Liver (tissue), 9 donors: Measurements from ENCODE around the gene TNS3. TPM values are rescaled to one million over a fixed set of nuclear protein-coding genes. Genes with fewer than 3 reads are reported as not detected.

Experiments used
- DNase-seq: peaks from one replicate; pipeline ENCODE4 v3.0.0-alpha.2; 2017; ENCODE audit warnings: low spot score
- H3K27ac ChIP-seq, 2 donors: one replicate each; pipeline ENCODE4 v1.7.0; 2013; ENCODE audit warnings: inconsistent platforms in 2 of 2, low read length in 2 of 2, control low read depth in 1 of 2, low read depth in 1 of 2, mild to moderate bottlenecking in 1 of 2
- H3K27me3 ChIP-seq, 4 donors: one replicate each; pipeline versions ENCODE4 v1.6.1 to v1.7.0; 2013; ENCODE audit warnings: low read length in 3 of 4, inconsistent platforms in 1 of 4, mild to moderate bottlenecking in 1 of 4, moderate library complexity in 1 of 4; ENCODE audit not compliant: control insufficient read depth in 4 of 4, insufficient read depth in 4 of 4
- H3K36me3 ChIP-seq, 4 donors: one replicate each; pipeline versions ENCODE4 v1.6.1 to v1.7.0; 2013; ENCODE audit warnings: low read length in 3 of 4, mild to moderate bottlenecking in 3 of 4, low read depth in 1 of 4, moderate library complexity in 1 of 4; ENCODE audit not compliant: control insufficient read depth in 4 of 4, insufficient read depth in 3 of 4
- H3K4me1 ChIP-seq, 4 donors: one replicate each; pipeline versions ENCODE4 v1.6.1 to v1.7.0; 2013; ENCODE audit warnings: low read length in 3 of 4, mild to moderate bottlenecking in 3 of 4, moderate library complexity in 1 of 4; ENCODE audit not compliant: control insufficient read depth in 4 of 4, insufficient read depth in 4 of 4
- H3K4me3 ChIP-seq, 3 donors: one replicate each; pipeline versions ENCODE4 v1.6.1 to v1.7.0; 2013; ENCODE audit warnings: low read length in 3 of 3, control low read depth in 1 of 3, low read depth in 1 of 3, mild to moderate bottlenecking in 1 of 3
- H3K9ac ChIP-seq, 2 donors: one replicate each; pipeline ENCODE4 v1.7.0; 2013; ENCODE audit warnings: low read length in 2 of 2, mild to moderate bottlenecking in 2 of 2, moderate library complexity in 2 of 2, control low read depth in 1 of 2, low read depth in 1 of 2
- H3K9me3 ChIP-seq, 4 donors: one replicate each; pipeline versions ENCODE4 v1.6.1 to v1.7.0; 2013; ENCODE audit warnings: low read length in 3 of 4; ENCODE audit not compliant: control insufficient read depth in 4 of 4
- EGR1 ChIP-seq, 2 donors: IDR thresholded peaks; 2 replicates each; pipeline ENCODE4 v1.6.1; 2016 to 2018; ENCODE audit warnings: antibody characterized with exemption in 2 of 2, low read depth in 2 of 2
- FOXA2 ChIP-seq: IDR thresholded peaks from 2 replicates; pipeline ENCODE4 v1.6.1; 2016; ENCODE audit warnings: antibody characterized with exemption
- GABPA ChIP-seq, 2 donors: IDR thresholded peaks in 1 of 2; conservative IDR thresholded peaks in 1 of 2; 2 replicates each; pipeline ENCODE4 v1.6.1; 2016; ENCODE audit warnings: antibody characterized with exemption in 2 of 2, mild to moderate bottlenecking in 1 of 2, moderate library complexity in 1 of 2
- HNF4A ChIP-seq, 2 donors: conservative IDR thresholded peaks; 2 replicates each; pipeline ENCODE4 v1.6.1; 2016; ENCODE audit warnings: antibody characterized with exemption in 2 of 2, mild to moderate bottlenecking in 2 of 2
- HNF4G ChIP-seq: IDR thresholded peaks from 2 replicates; pipeline ENCODE4 v1.6.1; 2016; ENCODE audit warnings: antibody characterized with exemption
- JUND ChIP-seq, 2 donors: IDR thresholded peaks; 2 replicates each; pipeline ENCODE4 v1.6.1; 2016; ENCODE audit warnings: antibody characterized with exemption in 2 of 2
- RAD21 ChIP-seq, 2 donors: IDR thresholded peaks; 2 replicates each; pipeline ENCODE4 v1.6.1; 2016; ENCODE audit warnings: antibody characterized with exemption in 2 of 2, mild to moderate bottlenecking in 2 of 2
- SP1 ChIP-seq: IDR thresholded peaks from 2 replicates; pipeline ENCODE4 v1.6.1; 2018; ENCODE audit warnings: antibody characterized with exemption, mild to moderate bottlenecking
- TAF1 ChIP-seq: conservative IDR thresholded peaks from 2 replicates; pipeline ENCODE4 v1.6.1; 2016; ENCODE audit warnings: antibody characterized with exemption, mild to moderate bottlenecking
- YY1 ChIP-seq: IDR thresholded peaks from 2 replicates; pipeline ENCODE4 v1.6.1; 2016; ENCODE audit warnings: antibody characterized with exemption, mild to moderate bottlenecking
- WGBS: extraction: QIAGEN DNeasy Blood & Tissue Kit; methylation state at CpG from one replicate; pipeline ENCODE4 v1.1.7; 2013; 5-methylcytosine and 5-hydroxymethylcytosine counted together
- polyA plus RNA-seq, 2 donors: library from polyadenylated mRNA; stranded (reverse) in 1 of 2; unstranded in 1 of 2; fragments of 200-250 nt in 1 of 2; fragments of >200 nt in 1 of 2; fragmentation: Nextera tagmentation in 1 of 2; extraction: Ambion mirVana in 1 of 2; gene quantifications; one replicate each; pipeline versions ENCODE4 v1.2.1 to v1.2.3, GENCODE V29; 2013 to 2015
- total RNA-seq, 2 donors: library from RNA; depleted of rRNA; stranded (reverse); fragments of >200 nt; gene quantifications; one replicate each; pipeline ENCODE4 v1.2.3, GENCODE V29; 2014
- TF ChIP-seq, protein P1 (sequence below): IDR thresholded peaks from 2 replicates; pipeline ENCODE4 v1.6.1; 2016; ENCODE audit warnings: antibody characterized with exemption
- TF ChIP-seq, protein P2 (sequence below): IDR thresholded peaks from 2 replicates; pipeline ENCODE4 v1.6.1; 2016; ENCODE audit warnings: antibody characterized with exemption
- TF ChIP-seq, protein P3 (sequence below): fragments of 150-350 bp; IDR thresholded peaks from 2 replicates; pipeline ENCODE4 v1.5.1; 2017; ENCODE audit warnings: improper control_type of control experiment, low read depth, low read length; ENCODE audit not compliant: missing input control
- TF ChIP-seq, protein P4 (sequence below): IDR thresholded peaks from 2 replicates; pipeline ENCODE4 v1.6.1; 2016; ENCODE audit warnings: antibody characterized with exemption
- TF ChIP-seq, protein P5 (sequence below): IDR thresholded peaks from 2 replicates; pipeline ENCODE4 v1.6.1; 2016; ENCODE audit warnings: antibody characterized with exemption, mild to moderate bottlenecking
- donor health status: healthy.
- donor health status: healthy.
- donor health status: healthy.
- donor health status: healthy.
- donor health status: healthy.

TNS3 gene
- total and polyA plus RNA-seq, 4 donors: 16.8 to 100 (median 29.5) TPM

DNA sequence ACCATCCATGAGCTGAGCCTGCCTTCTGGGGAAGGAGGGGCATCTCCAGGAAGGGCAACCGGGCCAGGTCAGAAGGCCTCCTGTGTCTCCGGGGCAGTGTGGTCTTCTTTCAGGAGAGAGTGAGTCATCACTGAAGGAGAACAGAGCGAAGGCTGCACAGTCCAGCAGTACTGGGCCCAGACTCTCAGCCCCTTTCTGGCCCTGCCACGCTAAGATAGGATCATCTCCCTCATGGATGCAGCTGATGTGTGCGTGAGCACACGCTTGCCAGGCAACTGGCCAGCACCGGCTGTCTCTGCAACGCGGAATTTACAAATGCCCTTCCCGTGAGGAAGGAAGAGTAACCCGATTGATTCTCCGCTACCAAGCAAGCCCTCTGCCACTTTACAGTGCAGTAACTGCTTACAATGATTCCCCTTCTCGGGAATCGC, 328.2 kb downstream of the TNS3 start:
- H3K4me3 ChIP-seq: peak overlapping the region; percentile 26 to 55 (median 52)
- H3K9me3 ChIP-seq: no peaks in the 10 kb centered on the region
- peaks cover 0 to 12% (median 9%) of the 10 kb centered on the region in 4 donors for H3K4me1 ChIP-seq
- no peaks in the 10 kb centered on the region for H3K36me3 ChIP-seq
- H3K27ac ChIP-seq: peak overlapping the region; percentile 55 to 78
- no peaks in the 10 kb centered on the region for H3K27me3 ChIP-seq
- peak overlapping the region; percentile 30 to 36 for H3K9ac ChIP-seq
- whole genome bisulfite sequencing: 9% methylated on average over 14 of the region's 14 CpGs
- TF ChIP-seq YY1: no peak
- TF ChIP-seq EGR1 (IDR thresholded peaks at IDR 0.05; ENCODE audit: low read depth in 2 of 2): no peak
- TF ChIP-seq, protein P1, sequence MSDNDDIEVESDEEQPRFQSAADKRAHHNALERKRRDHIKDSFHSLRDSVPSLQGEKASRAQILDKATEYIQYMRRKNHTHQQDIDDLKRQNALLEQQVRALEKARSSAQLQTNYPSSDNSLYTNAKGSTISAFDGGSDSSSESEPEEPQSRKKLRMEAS: no peak
- no peak for TF ChIP-seq TAF1
- TF ChIP-seq GABPA (IDR thresholded peaks at IDR 0.05 in 1 of 2, conservative IDR thresholded peaks at IDR 0.05 in 1 of 2): no peak
- no peak for TF ChIP-seq HNF4G
- TF ChIP-seq, protein P2, sequence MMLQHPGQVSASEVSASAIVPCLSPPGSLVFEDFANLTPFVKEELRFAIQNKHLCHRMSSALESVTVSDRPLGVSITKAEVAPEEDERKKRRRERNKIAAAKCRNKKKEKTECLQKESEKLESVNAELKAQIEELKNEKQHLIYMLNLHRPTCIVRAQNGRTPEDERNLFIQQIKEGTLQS: no peak
- TF ChIP-seq, protein P3, sequence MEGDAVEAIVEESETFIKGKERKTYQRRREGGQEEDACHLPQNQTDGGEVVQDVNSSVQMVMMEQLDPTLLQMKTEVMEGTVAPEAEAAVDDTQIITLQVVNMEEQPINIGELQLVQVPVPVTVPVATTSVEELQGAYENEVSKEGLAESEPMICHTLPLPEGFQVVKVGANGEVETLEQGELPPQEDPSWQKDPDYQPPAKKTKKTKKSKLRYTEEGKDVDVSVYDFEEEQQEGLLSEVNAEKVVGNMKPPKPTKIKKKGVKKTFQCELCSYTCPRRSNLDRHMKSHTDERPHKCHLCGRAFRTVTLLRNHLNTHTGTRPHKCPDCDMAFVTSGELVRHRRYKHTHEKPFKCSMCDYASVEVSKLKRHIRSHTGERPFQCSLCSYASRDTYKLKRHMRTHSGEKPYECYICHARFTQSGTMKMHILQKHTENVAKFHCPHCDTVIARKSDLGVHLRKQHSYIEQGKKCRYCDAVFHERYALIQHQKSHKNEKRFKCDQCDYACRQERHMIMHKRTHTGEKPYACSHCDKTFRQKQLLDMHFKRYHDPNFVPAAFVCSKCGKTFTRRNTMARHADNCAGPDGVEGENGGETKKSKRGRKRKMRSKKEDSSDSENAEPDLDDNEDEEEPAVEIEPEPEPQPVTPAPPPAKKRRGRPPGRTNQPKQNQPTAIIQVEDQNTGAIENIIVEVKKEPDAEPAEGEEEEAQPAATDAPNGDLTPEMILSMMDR: no peak
- TF ChIP-seq HNF4A (conservative IDR thresholded peaks at IDR 0.05): no peak
- peak in 1 of 2 donors; percentile 5 for TF ChIP-seq RAD21 (IDR thresholded peaks at IDR 0.05)
- peak; percentile 56 to 58 for TF ChIP-seq JUND (IDR thresholded peaks at IDR 0.05)
- no peak for TF ChIP-seq SP1
- TF ChIP-seq FOXA2: no peak
- DNase-seq: no peak

DNA sequence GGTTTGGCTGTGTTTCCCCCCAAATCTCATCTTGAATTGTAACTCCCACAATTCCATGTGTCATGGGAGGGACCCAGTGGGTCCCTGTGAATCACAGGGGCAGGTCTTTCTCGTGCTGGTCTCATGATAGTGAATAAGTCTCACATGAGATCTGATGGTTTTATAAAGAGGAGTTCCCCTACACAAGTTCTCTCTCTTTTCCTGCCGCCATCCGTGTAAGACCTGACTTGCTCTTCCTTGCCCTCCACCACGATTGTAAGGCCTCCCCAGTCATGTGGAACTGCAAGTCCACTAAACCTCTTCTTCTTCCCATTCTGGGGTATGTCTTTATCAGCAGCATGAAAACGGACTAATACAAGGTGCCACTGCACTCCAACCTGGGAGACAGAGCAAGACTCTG, 329.2 kb downstream of the TNS3 start:
- H3K4me3 ChIP-seq: no peak overlapping the region
- H3K27me3 ChIP-seq: no peaks in the 10 kb centered on the region
- no peaks in the 10 kb centered on the region for H3K36me3 ChIP-seq
- no peaks in the 10 kb centered on the region for H3K9me3 ChIP-seq
- WGBS: 94% methylated on average over 5 of the region's 5 CpGs
- peaks cover 0 to 12% (median 9%) of the 10 kb centered on the region in 4 donors for H3K4me1 ChIP-seq
- TF ChIP-seq, protein P4, sequence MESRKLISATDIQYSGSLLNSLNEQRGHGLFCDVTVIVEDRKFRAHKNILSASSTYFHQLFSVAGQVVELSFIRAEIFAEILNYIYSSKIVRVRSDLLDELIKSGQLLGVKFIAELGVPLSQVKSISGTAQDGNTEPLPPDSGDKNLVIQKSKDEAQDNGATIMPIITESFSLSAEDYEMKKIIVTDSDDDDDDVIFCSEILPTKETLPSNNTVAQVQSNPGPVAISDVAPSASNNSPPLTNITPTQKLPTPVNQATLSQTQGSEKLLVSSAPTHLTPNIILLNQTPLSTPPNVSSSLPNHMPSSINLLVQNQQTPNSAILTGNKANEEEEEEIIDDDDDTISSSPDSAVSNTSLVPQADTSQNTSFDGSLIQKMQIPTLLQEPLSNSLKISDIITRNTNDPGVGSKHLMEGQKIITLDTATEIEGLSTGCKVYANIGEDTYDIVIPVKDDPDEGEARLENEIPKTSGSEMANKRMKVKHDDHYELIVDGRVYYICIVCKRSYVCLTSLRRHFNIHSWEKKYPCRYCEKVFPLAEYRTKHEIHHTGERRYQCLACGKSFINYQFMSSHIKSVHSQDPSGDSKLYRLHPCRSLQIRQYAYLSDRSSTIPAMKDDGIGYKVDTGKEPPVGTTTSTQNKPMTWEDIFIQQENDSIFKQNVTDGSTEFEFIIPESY: no peak
- TF ChIP-seq, protein P2: no peak
- TF ChIP-seq YY1: no peak
- no peak for TF ChIP-seq RAD21 (IDR thresholded peaks at IDR 0.05)
- no peak for TF ChIP-seq JUND (IDR thresholded peaks at IDR 0.05)
- TF ChIP-seq, protein P5, sequence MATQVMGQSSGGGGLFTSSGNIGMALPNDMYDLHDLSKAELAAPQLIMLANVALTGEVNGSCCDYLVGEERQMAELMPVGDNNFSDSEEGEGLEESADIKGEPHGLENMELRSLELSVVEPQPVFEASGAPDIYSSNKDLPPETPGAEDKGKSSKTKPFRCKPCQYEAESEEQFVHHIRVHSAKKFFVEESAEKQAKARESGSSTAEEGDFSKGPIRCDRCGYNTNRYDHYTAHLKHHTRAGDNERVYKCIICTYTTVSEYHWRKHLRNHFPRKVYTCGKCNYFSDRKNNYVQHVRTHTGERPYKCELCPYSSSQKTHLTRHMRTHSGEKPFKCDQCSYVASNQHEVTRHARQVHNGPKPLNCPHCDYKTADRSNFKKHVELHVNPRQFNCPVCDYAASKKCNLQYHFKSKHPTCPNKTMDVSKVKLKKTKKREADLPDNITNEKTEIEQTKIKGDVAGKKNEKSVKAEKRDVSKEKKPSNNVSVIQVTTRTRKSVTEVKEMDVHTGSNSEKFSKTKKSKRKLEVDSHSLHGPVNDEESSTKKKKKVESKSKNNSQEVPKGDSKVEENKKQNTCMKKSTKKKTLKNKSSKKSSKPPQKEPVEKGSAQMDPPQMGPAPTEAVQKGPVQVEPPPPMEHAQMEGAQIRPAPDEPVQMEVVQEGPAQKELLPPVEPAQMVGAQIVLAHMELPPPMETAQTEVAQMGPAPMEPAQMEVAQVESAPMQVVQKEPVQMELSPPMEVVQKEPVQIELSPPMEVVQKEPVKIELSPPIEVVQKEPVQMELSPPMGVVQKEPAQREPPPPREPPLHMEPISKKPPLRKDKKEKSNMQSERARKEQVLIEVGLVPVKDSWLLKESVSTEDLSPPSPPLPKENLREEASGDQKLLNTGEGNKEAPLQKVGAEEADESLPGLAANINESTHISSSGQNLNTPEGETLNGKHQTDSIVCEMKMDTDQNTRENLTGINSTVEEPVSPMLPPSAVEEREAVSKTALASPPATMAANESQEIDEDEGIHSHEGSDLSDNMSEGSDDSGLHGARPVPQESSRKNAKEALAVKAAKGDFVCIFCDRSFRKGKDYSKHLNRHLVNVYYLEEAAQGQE: no peak
- TF ChIP-seq HNF4G: no peak
- no peak for DNase-seq
- H3K9ac ChIP-seq: no peak overlapping the region
- H3K27ac ChIP-seq: no peak overlapping the region
